Measurements from ENCODE around the gene RAD21L1. TPM values are rescaled to one million over a fixed set of nuclear protein-coding genes. Genes with fewer than 3 reads are reported as not detected.
"Not testable (repeated sequence)": the region's sequence is repeated elsewhere in the genome, so short reads cannot be mapped to it uniquely, and the experiment has no call there.

Gene RAD21L1
- total RNA-seq, 1 donor from 2014 or later = not detected

GRCh38 chr20:1215386-1216170 is 10.3 kb upstream of the RAD21L1 start:
- H3K4me1 Mint-ChIP-seq (ENCODE audit: low read depth) = peaks cover 4% of the 10 kb centered on the region
- no peak overlapping the region for H3K27ac Mint-ChIP-seq (ENCODE audit: unreplicated experiment)
- H3K4me3 Mint-ChIP-seq (ENCODE audit: unreplicated experiment) = no peak overlapping the region
- TF ChIP-seq, protein P1, sequence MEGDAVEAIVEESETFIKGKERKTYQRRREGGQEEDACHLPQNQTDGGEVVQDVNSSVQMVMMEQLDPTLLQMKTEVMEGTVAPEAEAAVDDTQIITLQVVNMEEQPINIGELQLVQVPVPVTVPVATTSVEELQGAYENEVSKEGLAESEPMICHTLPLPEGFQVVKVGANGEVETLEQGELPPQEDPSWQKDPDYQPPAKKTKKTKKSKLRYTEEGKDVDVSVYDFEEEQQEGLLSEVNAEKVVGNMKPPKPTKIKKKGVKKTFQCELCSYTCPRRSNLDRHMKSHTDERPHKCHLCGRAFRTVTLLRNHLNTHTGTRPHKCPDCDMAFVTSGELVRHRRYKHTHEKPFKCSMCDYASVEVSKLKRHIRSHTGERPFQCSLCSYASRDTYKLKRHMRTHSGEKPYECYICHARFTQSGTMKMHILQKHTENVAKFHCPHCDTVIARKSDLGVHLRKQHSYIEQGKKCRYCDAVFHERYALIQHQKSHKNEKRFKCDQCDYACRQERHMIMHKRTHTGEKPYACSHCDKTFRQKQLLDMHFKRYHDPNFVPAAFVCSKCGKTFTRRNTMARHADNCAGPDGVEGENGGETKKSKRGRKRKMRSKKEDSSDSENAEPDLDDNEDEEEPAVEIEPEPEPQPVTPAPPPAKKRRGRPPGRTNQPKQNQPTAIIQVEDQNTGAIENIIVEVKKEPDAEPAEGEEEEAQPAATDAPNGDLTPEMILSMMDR (IDR thresholded peaks at IDR 0.05) = no peak
- peaks cover 3% of the 10 kb centered on the region for H3K36me3 Mint-ChIP-seq (ENCODE audit: low read depth)
- DNase-seq (ENCODE audit: low spot score) = no peak
- H3K9me3 Mint-ChIP-seq (ENCODE audit: low read depth) = no peaks in the 10 kb centered on the region
- peaks cover 61% of the 10 kb centered on the region for H3K27me3 Mint-ChIP-seq (ENCODE audit: low read depth)

DNA sequence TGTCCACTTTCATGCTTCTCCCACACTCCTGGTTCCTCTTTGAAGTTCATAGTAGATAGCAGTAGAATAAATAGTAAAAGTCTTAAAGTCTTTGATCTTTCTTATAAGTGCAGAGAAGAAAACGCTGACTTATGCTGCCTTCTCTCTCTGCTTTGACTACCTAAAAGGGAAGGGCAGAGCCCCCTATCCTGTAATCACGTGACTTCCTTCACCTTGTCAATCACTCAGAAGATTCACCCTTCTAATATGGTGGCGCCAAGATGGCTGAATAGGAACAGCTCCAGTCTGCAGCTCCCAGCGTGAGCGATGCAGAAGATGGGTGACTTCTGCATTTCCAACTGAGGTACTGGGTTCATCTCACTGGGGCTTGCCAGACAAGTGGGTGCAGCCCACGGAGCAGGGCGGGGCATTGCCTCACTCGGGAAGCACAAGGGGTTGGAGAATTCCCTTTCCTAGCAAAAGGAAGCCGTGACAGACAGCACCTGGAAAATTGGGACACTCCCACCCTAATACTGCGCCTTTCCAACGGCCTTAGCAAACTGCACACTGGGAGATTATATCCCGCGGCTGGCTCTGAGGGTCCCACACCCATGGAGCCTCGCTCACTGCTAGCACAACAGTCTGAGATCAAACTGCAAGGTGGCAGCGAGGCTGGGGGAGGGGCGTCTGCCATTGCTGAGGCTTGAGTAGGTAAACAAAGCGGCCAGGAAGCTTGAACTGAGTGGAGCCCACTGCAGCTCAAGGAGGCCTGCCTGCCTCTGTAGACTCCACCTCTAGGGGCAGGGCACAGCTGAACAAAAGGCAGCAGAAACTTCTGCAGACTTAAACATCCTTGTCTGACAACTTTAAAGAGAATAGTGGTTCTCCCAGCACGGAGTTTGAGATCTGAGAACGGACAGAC is 9.1 kb upstream of the RAD21L1 start:
- not testable (repeated sequence) for H3K4me1 Mint-ChIP-seq (ENCODE audit: low read depth); H3K36me3 Mint-ChIP-seq (ENCODE audit: low read depth); H3K27ac Mint-ChIP-seq (ENCODE audit: unreplicated experiment); H3K9me3 Mint-ChIP-seq (ENCODE audit: low read depth); H3K4me3 Mint-ChIP-seq (ENCODE audit: unreplicated experiment)
- H3K27me3 Mint-ChIP-seq (ENCODE audit: low read depth) = peaks cover 60% of the 10 kb centered on the region
- peak; percentile 44 for DNase-seq (ENCODE audit: low spot score)

- not testable (repeated sequence) for H3K4me1 Mint-ChIP-seq (ENCODE audit: low read depth); H3K27ac Mint-ChIP-seq (ENCODE audit: unreplicated experiment); H3K9me3 Mint-ChIP-seq (ENCODE audit: low read depth); DNase-seq (ENCODE audit: low spot score); H3K36me3 Mint-ChIP-seq (ENCODE audit: low read depth); H3K4me3 Mint-ChIP-seq (ENCODE audit: unreplicated experiment)
- H3K27me3 Mint-ChIP-seq (ENCODE audit: low read depth) = peaks cover 32% of the 10 kb centered on the region
These were observed 3.1 kb upstream of the RAD21L1 start for GRCh38 chr20:1222750-1223149.

DNA sequence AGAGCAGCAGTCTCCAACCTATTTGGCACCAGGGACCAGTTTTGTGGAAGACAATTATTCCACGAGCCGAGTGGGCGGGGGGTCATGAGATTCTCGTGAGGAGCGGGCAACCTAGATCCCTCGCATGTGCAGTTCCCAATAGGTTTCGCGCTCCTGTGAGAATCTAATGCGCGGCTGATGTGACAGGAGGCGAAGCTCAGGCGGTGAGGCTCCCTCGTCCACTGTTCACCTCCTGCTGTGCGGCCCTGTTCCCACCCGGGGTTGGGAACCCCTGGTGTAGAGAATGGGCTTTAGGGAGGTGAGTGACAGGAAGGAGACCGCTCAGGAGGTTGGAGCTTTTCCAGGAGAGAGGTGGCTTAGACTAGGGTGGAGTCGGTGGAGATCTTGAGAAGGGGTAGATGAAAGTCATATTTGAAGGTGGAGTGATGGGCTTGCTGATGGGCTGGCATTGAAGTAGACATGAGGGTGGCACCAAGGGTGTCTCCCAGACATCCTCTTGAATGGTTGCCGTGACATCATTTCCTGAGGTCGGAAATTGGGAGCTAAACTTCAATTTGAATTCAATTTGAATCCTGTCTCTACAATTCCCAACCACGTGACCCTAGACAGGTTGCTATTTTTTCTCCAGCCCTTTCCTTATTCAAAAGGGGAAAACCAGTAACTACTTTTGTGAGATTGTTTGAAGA is 1.5 kb upstream of the RAD21L1 start:
- Mint-ChIP-seq H3K27ac (ENCODE audit: unreplicated experiment) (no peak overlapping the region), H3K9me3 (ENCODE audit: low read depth) (no peaks in the 10 kb centered on the region), H3K4me1 (ENCODE audit: low read depth) (peaks cover 4% of the 10 kb centered on the region), H3K36me3 (ENCODE audit: low read depth) (no peaks in the 10 kb centered on the region), H3K27me3 (ENCODE audit: low read depth) (peaks cover 22% of the 10 kb centered on the region), H3K4me3 (ENCODE audit: unreplicated experiment) (no peak overlapping the region)
- TF ChIP-seq, protein P1 (IDR thresholded peaks at IDR 0.05) = no peak
- peak; percentile 62 for DNase-seq (ENCODE audit: low spot score)

GRCh38 chr20:1225263-1225782 is 521 bp upstream of the RAD21L1 start:
- Mint-ChIP-seq H3K4me1 (ENCODE audit: low read depth) (peaks cover 4% of the 10 kb centered on the region), H3K27me3 (ENCODE audit: low read depth) (peaks cover 20% of the 10 kb centered on the region), H3K9me3 (ENCODE audit: low read depth) (no peaks in the 10 kb centered on the region), H3K36me3 (ENCODE audit: low read depth) (no peaks in the 10 kb centered on the region), H3K27ac (ENCODE audit: unreplicated experiment) (no peak overlapping the region), H3K4me3 (ENCODE audit: unreplicated experiment) (peak overlapping the region; percentile 70)
- peak; percentile 85 for DNase-seq (ENCODE audit: low spot score)
- TF ChIP-seq, protein P1 (IDR thresholded peaks at IDR 0.05) = no peak

All from chondrocyte (in vitro differentiated cells).